NCI-H1048 (cell line): ENCODE measurements around the gene HS3ST5.
"Not testable (repeated sequence)": the region's sequence is repeated elsewhere in the genome, so short reads cannot be mapped to it uniquely, and the experiment has no call there.

Source experiments
- DNase-seq: peaks from one replicate; lab custom pipeline; 2025; lab: John Stamatoyannopoulos, UW

The HS3ST5 gene

GRCh38 chr6:114090626-114091025 is 252.2 kb downstream of the HS3ST5 start:
- DNase-seq: no peak

GRCh38 chr6:114087496-114087895 is 255.3 kb downstream of the HS3ST5 start:
- DNase-seq: no peak

- no peak for DNase-seq
Measured at GRCh38 chr6:114085211-114085610, 257.6 kb downstream of the HS3ST5 start.

- DNase-seq: no peak
Measured at GRCh38 chr6:114084327-114084890, 258.4 kb downstream of the HS3ST5 start.

- DNase-seq: no peak
Measured at GRCh38 chr6:114083251-114083650, 259.6 kb downstream of the HS3ST5 start.

- DNase-seq: no peak
Measured at GRCh38 chr6:114081730-114082129, 261.1 kb downstream of the HS3ST5 start.

- no peak for DNase-seq
Measured at GRCh38 chr6:114080891-114081510, 261.8 kb downstream of the HS3ST5 start.

- DNase-seq: not testable (repeated sequence)
Measured at GRCh38 chr6:114080410-114080809, 262.4 kb downstream of the HS3ST5 start.

- DNase-seq: no peak
Measured at GRCh38 chr6:114075777-114076176, 267.0 kb downstream of the HS3ST5 start.

GRCh38 chr6:114075300-114075699 is 267.5 kb downstream of the HS3ST5 start:
- no peak for DNase-seq

GRCh38 chr6:114068771-114069170 is 274.1 kb downstream of the HS3ST5 start:
- DNase-seq: no peak

- DNase-seq: no peak
Measured at GRCh38 chr6:114068116-114068515, 274.7 kb downstream of the HS3ST5 start.

- DNase-seq: no peak
Measured at GRCh38 chr6:114064862-114065261, 278.0 kb downstream of the HS3ST5 start.

GRCh38 chr6:114063956-114064355 is 278.9 kb downstream of the HS3ST5 start:
- no peak for DNase-seq

- no peak for DNase-seq
Measured at GRCh38 chr6:114062199-114062598, 280.6 kb downstream of the HS3ST5 start.

GRCh38 chr6:114061741-114062140 is 281.1 kb downstream of the HS3ST5 start:
- no peak for DNase-seq

GRCh38 chr6:114061116-114061515 is 281.7 kb downstream of the HS3ST5 start:
- no peak for DNase-seq

- DNase-seq: no peak
Measured at GRCh38 chr6:114058435-114058834, 284.4 kb downstream of the HS3ST5 start.

GRCh38 chr6:114055763-114056162 is 287.1 kb downstream of the HS3ST5 start:
- DNase-seq: no peak

- no peak for DNase-seq
Measured at GRCh38 chr6:114055349-114055748, 287.5 kb downstream of the HS3ST5 start.

GRCh38 chr6:114053791-114054190 is 289.0 kb downstream of the HS3ST5 start:
- DNase-seq: no peak

- DNase-seq: no peak
Measured at GRCh38 chr6:114052141-114052540, 290.7 kb downstream of the HS3ST5 start.

- no peak for DNase-seq
Measured at GRCh38 chr6:114051031-114051430, 291.8 kb downstream of the HS3ST5 start.

- no peak for DNase-seq
Measured at GRCh38 chr6:114049367-114049966, 293.4 kb downstream of the HS3ST5 start.
